COLO829 (cell line): ENCODE measurements around the gene C19orf12.

Experiments
- DNase-seq: peaks from one replicate; pipeline ENCODE4 v3.0.0; 2012; ENCODE audit warnings: low spot score

C19orf12 gene

GRCh38 chr19:29663861-29664752, 51.0 kb downstream of the C19orf12 start:
- no peak for DNase-seq

GRCh38 chr19:29662604-29663404, 52.3 kb downstream of the C19orf12 start:
- DNase-seq, result peak; percentile 45

DNA sequence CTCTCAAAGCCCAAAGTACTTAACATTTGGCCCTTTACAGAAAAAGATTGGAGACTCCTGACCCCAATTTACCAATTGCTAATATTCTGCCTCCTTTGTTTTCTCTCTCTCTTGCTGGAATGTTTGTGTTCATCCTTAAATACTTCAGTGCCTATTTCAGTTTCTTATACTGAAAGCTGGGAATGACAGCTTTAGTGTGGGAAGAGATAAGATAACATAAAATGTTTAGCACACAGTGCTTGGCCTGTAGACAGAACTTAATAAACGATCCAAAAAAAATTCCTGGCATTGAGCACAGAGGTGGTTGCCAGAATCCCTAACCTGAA, 52.8 kb downstream of the C19orf12 start:
- DNase-seq, result no peak

DNA sequence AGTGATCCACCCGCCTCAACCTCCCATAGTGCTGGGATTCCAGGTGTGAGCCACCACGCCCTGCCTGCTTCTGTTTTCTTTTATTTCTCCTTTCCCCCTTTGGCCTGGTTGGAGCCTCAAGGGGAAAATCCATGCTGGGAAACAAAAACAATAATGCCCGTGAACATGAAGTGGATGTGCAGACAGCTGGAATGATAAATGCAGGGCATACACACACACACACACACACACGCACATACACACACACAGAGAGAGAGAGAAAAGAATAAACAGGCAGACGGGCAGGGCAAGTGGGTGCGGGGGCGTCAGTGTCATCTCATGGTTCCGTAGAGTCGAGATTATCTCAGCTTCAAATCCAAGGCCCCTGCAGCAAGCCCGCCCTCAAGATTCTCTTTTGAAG, 54.2 kb downstream of the C19orf12 start:
- DNase-seq, result no peak

- no peak for DNase-seq
Measured at GRCh38 chr19:29658221-29658991, 56.7 kb downstream of the C19orf12 start.

- DNase-seq, result no peak
Measured at GRCh38 chr19:29655648-29656335, 59.3 kb downstream of the C19orf12 start.

GRCh38 chr19:29653398-29653797, 61.7 kb downstream of the C19orf12 start:
- DNase-seq, result no peak

DNA sequence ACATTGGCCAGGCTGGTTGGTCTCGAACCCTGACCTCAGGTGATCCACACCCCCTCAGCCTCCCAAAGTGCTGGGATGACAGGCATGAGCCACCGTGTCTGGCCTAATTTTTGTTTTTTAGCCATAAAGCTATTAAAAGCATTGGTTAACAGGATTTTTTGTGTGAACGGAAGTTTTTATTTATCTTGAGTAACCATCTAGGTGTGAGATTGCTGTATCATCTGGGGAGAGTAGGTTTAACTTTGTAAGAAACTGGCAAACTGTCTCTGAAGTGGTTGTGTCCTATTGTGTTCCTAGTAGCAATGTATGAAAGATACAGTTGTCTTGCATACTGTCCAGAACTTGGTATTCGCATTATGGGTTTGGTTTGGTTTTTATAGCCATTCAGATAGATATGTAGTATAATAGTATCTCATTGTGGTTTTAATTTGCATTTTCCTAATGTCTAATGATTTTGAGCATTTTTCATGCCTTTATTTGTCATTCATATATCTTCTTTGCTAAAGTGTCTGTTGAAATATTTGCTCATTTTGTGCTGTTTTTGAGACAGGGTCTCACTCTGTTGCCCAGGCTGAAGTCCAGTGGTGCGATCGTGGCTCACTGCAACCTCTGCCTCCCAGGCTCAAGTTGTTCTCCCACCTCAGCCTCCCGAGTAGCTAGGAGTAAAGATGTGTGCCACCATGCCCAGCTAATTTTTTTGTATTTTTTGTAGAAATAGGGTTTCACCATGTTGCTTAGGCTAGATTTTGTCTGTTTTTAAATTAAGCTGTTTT, 63.3 kb downstream of the C19orf12 start:
- no peak for DNase-seq

- no peak for DNase-seq
Measured at GRCh38 chr19:29650772-29651387, 64.2 kb downstream of the C19orf12 start.
